OCI-LY3 (cell line): ENCODE measurements around the gene ZNF385D.

Source experiments
- EZH2phosphoT487 ChIP-seq: fragments of 200-600 bp; shearing (Covaris generic); IDR thresholded peaks from 2 replicates; pipeline ENCODE4 v1.6.1; 2018; ENCODE audit warnings: antibody characterized with exemption, mixed run types, low read depth
- TF ChIP-seq, protein P1 (sequence below): fragments of 200-600, 300-600 bp; sonication (generic); IDR thresholded peaks from 2 replicates; pipeline ENCODE4 v1.5.1; 2014; ENCODE audit warnings: antibody characterized with exemption, low read length, low read depth

DNA sequence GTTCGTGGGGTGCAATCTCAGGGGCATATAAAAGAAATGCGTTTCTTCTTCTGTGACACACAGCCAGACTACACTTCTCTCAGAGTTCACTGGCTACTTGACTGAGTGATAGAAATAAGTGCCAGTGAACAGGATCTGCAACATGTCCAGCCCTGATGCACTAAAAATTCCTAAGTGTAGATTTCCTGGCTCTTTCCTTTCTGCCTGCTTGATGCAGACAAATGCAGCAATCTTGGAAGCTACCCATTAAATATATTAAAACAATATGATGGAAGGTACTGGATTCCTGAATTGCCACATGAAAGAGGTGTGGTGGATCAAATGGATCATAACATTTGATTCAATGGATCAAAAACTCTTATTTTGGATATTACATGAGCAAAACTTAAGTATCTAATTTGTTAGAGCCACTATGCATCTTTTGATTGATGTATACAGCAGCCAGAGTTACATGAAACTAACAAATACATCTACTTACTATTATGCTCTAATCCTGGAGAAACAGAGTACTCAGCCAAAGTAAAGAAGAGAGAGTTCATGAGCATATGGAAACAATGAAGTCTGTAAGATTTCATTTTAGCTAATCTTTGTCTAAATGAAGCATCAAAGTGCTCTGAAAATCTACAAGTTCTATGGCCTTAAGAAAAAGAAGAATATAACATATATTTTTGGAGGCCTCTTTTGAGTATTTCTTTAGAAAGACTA is 222.6 kb downstream of the ZNF385D start:
- TF ChIP-seq, protein P1, sequence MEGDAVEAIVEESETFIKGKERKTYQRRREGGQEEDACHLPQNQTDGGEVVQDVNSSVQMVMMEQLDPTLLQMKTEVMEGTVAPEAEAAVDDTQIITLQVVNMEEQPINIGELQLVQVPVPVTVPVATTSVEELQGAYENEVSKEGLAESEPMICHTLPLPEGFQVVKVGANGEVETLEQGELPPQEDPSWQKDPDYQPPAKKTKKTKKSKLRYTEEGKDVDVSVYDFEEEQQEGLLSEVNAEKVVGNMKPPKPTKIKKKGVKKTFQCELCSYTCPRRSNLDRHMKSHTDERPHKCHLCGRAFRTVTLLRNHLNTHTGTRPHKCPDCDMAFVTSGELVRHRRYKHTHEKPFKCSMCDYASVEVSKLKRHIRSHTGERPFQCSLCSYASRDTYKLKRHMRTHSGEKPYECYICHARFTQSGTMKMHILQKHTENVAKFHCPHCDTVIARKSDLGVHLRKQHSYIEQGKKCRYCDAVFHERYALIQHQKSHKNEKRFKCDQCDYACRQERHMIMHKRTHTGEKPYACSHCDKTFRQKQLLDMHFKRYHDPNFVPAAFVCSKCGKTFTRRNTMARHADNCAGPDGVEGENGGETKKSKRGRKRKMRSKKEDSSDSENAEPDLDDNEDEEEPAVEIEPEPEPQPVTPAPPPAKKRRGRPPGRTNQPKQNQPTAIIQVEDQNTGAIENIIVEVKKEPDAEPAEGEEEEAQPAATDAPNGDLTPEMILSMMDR: no peak
- no peak for TF ChIP-seq EZH2phosphoT487
